Measurements from ENCODE around the gene POLR2L.

POLR2L gene

DNA sequence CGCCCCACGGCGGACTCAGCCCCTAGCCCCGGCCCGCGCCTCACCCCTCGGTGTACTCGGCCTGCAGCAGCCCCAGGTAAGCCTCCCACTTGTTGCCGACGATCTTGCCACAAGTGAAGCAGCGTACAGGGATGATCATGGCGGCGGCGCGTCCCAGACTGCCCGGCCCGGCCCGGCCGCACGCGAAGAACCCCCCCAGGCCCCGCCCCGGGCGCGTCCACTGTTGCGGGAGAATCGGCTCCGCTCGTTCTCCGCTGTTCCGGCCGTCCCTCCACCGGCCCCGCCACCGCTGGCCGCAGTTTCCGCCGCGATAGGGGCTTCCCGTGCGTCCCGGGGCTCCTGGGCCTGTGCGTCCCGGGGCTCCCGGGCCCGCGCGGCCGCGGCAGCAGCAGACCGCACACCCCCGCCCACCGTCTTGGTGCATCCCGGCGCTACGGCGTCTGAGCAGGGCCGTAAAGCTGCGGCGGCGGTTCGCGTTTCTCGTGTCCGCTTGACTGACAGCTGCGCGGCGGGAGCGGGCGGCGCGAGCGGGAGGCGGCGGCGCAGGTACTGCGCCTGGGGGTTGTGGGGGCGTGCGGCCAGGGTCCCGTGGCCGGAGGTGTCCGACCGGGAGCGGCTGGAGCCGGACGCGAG lies at the start of gene POLR2L, which contains the start of gene TSPAN4:
Gene POLR2L, minus strand, starts transcription at position 160 of the 633 bp plus-strand sequence. Its CDS starts 21 bp downstream, at position 139.
Gene TSPAN4, plus strand, starts transcription at position 483 of the 633 bp plus-strand sequence. CDS start 7,453 bp downstream, outside the sequence.
- DNase-seq (ENCODE audit: low spot score): peak; percentile 86

DNA sequence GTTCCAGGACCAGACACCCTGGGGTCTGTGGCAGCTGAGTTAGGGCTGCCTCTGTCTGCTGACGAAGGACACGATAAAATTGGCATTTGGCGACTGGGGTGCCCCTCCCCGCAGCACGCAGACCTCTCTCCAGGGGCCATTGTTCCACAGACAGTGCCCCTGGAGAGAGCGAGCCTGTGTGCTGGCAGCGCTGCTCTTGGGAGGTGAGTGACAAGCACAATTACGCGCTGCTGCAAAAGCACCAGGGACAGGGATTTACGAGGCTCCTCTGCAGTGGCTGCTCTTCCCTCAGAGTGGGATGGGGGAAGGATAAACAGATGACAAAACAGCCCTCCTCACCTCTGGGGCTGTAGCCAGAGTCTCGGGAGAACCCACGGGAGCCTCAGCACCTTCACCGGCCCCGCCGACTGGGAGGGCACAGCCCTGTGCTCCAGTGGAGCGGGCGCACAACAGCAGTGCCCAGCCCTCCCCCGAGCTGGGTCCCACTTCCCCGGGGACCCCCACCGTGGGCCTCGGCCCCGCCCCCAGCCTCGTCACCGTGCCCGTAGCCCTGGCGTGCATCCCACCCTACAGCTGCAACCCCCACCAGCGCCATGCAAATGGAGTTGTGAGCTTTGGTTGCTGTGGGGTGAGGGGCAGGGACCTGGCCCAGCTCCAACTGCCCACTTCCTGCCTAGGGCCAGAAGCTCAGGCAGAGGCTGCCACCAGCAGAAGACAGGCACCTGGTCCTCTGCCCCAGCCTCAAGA lies 48.6 kb upstream of the POLR2L start:
- no peak for DNase-seq (ENCODE audit: low spot score)

DNA sequence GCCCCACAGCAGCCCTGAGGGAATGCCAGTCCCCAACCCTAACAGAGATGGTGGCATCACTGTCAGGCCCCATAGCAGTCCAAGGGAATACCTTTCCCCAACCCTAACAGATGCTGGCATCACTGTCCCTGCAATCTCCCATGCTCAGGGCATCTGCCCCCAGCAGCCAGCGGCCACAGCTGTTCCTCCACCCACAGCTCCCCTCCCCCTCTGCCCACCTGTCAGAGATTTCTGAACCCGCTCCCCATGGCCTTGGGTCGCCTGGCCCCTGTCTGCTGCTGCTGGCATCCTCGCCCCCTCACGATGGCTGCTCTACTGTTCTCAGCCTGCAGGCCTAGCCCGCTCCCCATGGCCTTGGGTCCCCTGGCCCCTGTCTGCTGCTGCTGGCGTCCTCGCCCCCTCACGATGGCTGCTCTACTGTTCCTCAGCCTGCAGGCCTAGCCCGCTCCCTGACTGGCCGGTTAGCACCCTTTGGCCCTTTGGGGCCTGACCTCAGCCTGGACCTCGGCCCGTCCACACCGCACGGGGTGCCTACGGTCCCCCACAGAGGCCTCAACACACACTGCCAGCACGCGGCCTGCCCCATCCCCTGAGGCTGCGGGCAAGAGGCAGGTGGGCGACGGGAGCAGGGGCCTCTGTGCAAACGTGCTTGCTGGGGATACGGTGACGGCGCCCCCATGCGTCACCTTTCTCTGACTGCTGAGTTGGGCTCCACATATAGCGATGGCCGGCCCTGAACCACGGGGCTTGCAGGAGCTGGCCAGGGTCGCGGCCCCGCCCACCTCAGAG lies 47.6 kb upstream of the POLR2L start:
- DNase-seq (ENCODE audit: low spot score): no peak

- DNase-seq (ENCODE audit: low spot score): no peak
Observed at GRCh38 chr11:889257-889656, 46.9 kb upstream of the POLR2L start.

DNA sequence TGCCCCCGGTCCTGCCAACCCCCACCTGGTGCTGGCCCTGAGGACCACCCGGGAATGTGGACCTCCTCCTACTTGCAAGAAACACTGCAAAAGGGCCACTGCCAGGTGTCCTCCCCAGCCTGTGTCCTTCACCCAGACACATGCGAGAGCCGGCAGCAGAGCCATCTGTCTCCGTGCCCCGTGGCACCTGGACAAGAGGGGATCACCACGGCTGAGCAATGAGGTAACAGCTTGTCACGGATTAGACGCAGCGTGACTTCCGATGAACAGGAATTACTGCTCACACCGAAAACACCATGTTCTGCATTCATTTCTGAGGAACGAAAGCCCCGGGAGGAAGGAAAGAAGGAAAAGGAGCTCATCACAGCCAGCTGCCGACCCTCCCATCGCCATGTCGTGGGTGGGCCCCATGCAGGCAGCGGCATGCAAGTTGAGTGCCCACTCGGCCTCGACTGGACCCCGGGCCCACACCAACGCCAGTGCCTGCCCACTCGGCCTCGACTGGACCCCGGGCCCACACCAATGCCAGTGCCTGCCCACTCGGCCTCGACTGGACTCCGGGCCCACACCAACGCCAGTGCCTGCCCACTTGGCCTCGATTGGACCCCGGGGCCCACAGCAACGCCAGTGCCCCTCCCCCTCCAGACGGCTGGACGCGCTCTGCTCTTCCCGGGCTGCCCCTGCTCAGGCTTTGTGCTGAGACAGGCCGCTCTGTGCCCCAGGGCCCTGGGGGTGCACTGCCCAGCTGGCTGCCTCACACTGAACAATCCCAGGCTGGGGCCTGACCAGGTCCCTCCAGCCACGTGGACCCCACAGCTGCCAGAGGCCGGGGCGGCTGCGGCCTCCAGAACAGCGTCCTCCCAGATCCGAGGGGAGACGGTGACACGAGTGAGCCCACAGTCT lies 46.2 kb upstream of the POLR2L start:
- no peak for DNase-seq (ENCODE audit: low spot score)

DNA sequence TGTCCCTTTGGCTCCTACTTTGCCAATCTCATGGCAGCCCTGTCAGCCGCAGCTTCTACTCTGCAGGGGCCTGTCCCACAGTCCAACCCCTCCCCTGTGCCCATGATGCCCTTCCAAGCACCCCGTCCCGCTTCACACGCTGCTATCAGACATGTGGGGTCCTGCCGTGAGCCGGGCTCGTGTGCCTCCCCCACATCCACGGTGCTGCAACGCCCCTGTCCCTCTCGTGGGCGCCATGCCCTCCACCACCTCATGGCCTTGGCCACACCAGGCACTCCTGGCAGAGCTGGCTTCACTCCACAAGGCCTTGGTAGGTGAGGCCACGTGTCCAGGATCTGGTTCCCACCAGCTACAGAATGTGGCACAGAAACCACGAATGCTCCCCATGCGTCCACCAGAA lies 45.3 kb upstream of the POLR2L start:
- no peak for DNase-seq (ENCODE audit: low spot score)

DNA sequence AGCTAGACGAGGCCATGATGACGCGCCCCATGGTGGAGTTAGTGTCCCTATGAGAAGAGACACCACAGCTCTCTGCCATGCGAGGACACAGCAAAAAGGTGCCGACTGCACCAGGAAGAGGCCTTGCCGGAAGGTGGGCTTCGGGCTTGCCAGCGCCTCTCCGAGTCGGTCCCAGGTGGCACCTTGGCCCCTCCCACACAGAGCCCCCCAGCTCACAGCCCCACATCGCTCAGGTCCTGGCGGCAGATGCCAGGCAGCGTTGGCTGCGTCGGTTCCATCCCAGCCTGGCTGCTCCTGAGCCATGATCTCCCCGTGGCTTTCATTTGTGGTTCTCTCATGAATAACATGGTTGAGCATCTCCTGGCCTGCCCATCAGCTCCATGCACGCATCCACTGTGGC lies 44.2 kb upstream of the POLR2L start:
- no peak for DNase-seq (ENCODE audit: low spot score)

DNA sequence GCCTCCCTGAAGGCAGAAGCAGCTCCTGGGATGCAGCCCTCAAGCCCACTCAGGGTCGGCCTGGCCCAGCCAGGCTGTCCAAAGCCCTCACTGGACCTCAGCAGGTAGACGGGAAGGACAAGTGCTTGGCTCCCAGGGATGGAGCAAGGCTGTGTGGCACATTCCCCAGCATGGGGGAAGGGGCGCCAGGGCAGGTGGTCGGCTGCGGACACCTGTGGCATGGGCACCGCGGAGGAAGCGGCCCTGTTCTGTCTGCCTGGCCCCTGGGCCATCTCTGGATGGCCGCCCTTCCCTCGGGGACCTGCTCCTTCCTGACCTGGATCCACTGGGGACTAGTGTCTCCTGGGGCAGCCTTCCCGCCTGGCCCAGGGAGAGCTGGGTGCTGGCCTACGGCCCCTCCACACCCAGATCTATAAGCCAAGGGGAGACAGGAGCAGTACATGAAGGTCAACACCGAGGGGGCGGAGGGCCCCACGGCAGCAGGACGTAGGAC lies 42.3 kb upstream of the POLR2L start:
- no peak for DNase-seq (ENCODE audit: low spot score)

DNA sequence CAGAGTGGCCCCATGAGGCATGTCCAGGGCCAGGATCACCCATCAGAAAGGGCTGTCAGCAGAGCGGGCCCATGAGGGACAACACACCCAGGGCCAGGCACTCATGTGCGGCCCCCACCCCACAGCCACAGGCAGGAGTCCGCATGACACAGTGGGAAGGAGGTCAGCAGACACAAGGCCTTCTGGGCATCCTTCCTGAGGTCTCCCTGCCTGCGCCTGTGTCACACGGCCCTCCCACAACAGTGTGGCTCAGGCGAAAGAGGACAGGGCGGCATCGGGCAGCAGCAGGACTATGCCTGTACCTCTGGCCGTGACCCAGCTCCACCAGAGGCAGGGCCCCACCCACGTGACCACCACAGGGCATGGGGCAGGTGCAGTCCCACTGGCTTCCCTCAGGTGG lies 41.2 kb upstream of the POLR2L start:
- no peak for DNase-seq (ENCODE audit: low spot score)

DNA sequence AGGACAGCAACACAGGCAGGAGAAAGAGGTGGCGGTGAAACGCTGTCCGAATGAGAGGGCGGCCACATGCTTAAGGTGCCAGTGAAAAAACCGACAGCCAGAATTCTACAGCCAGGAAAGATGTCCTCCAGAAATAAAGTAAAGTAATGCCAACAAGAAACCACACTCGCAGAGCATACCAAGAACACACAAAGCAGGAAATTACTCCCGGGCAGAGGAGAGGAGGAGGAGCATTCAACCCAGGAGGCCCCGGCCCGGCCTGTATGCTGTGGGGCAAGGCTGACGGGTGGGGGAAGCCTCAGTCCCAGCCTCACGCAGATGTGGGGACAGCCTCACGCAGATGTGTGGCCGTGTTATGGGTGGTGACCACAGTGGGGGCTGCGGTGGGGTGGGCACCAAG lies 40.3 kb upstream of the POLR2L start:
- DNase-seq (ENCODE audit: low spot score): no peak

DNA sequence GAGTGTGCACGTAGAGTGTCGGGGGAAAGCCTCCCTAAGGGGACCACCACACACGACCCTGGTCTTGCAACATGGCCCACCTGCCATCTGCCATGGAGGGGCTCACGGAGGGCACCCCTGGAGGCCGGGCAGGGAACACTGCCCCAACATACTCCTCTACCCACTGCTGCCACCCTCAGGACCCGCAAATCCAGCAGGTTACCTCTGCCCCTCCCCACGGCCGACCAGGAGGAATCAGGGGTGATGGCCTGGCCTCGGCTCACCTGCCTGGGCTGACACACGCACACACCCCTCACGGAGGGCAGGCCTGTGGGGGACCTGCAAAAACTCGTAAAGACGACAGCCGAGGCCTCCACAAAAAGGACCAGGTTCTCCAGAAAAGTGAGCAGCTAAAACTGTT lies 38.1 kb upstream of the POLR2L start:
- DNase-seq (ENCODE audit: low spot score): no peak

GRCh38 chr11:877565-877964 lies 35.2 kb upstream of the POLR2L start:
- peak; percentile 16 for DNase-seq (ENCODE audit: low spot score)

- DNase-seq (ENCODE audit: low spot score): no peak
Observed at GRCh38 chr11:876545-876944, 34.2 kb upstream of the POLR2L start.

GRCh38 chr11:875769-876301 lies 33.5 kb upstream of the POLR2L start:
- no peak for DNase-seq (ENCODE audit: low spot score)

- DNase-seq (ENCODE audit: low spot score): no peak
Observed at GRCh38 chr11:875203-875602, 32.9 kb upstream of the POLR2L start.

- DNase-seq (ENCODE audit: low spot score): no peak
Observed at GRCh38 chr11:873706-874105, 31.4 kb upstream of the POLR2L start.

DNA sequence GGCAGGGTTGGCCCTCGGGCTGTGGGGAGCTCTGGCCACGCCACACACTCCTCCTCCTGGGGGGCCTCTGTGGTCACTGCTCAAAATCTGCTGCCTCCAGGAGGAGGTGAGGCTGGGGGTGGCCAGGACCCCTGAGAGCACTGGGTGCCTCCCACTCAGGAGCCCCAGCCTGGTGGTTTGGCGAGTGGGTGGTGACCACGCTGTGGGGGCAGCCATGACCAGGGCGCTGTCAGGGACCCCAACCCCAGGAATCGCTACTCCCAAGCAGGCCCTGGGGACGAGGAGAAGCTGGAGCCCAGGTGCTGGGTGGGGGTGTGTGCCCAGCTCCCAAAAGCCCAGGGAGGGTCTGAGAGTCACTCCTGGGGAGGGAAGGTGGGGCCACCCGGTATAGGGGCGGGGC lies 30.5 kb upstream of the POLR2L start:
- DNase-seq (ENCODE audit: low spot score): no peak

DNA sequence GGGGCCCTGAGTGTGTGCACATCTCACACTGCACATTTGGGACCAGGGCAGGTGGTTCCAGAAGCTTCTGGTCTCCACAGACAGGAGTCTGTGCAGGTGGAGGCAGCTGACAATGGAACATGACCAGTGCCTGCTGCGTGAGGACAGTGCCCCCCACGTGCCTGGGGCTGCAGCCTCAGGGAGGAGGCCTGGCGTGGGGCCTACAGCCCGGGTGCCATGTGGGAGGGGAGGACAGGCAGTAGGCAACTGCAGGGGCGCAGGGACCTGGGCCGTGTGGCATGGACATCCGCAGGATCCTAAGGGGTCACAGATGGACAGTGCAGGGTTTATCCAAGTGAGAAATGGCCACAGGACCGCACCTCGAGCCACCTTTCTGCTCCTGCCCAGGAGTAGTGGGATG lies 29.1 kb upstream of the POLR2L start:
- DNase-seq (ENCODE audit: low spot score): no peak

DNA sequence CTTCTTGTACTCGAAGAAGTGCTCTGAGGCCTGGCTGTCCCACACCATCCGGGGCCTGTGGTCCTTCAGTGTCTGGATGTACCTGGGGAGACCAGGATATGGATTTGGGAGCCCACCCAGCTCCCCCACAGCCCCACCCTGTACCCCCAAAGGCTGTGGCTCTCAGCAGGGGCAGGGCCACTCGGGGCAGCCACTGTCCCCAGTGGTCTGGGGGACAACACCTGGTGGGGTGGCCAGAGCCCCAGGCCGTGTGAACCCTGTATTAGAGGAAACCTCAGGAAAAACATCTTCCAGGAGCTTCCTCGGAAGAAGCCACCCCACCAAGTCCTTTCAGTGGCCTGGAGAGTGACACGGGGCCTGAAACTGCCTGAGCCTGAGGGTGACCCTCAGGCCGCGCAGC lies 28.1 kb upstream of the POLR2L start:
- no peak for DNase-seq (ENCODE audit: low spot score)

DNA sequence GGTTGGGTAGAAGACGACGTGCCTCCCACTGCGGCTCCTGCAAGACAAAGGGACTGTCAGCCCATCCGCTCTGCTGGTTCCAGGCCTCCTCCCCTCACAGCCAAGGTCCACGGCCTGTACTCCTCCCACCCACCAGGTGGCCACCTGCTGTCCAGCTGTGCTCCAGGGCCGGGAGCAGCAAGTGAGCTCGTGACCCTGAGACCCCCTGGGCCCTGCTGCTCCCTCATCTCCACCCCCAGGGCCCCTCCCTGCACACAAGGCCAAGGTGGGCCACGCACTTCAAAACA lies 27.7 kb upstream of the POLR2L start:
- no peak for DNase-seq (ENCODE audit: low spot score)

DNA sequence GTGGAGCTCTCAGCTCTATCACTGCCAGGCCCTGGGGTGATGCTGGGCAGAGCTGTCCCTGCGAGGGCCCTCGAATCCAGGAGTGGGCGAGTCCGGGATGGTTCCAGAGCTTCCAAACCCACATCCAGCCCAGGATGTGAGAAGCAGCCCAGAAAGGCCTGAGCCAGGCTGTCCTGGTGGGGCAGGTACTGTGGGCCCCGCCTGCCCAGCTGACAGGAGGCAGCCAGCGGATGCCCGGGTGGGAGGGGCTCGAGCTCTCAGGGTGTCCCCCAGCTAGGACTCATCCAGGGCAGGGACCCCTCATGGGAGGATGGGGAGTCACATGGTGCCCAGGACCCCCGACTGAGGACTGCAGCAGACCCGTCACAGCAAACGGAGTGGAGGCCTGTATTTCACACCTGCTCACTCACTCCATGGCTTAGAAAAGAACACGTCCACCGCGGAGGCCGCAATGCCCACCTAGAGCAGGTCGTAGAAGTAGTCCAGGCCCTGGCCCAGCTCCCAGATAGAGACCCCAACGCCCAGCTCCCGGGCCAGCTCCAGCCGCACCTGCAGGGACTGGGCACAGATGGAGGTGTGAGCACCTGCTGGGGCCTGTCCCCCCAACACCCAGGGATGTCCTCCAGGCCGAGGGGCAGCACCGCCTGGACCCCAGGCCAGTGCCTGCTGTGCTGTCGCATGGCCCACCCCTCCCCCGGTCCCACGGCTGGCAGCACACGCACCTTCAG lies 27.2 kb upstream of the POLR2L start:
- DNase-seq (ENCODE audit: low spot score): no peak
